HG03060 (cell line): ENCODE results near the gene ZNF316.
"Not testable (repeated sequence)": the region's sequence is repeated elsewhere in the genome, so short reads cannot be mapped to it uniquely, and the experiment has no call there.

Experiments
- ATAC-seq: cut with Tn5 transposase; IDR thresholded peaks from one replicate; pipeline ENCODE4 v1.9.1; 2021; ENCODE audit warnings: low read depth, moderate number of reproducible peaks; ENCODE audit not compliant: unreplicated experiment

ZNF316 gene

DNA sequence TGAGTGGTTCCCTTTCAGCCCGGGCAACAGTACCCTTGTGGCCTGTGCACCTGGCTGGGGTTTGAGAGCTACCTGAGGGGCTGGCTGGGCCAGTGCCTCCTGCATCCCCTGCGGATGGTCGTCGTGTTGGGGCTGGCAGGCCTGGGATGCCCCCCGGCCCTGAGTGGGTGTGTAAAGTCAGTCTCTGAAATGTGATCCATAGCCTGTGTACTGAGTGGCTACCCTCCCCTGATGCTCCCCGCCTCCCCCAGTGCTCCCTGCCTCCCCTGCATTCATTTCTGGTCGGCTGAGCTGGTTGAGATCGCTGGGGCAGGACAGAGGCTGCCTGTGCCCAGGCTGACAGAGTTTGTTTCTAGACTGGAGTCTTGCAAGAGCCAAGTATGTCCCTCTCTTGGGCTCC, 9.3 kb downstream of the ZNF316 start:
- ATAC-seq = no peak

DNA sequence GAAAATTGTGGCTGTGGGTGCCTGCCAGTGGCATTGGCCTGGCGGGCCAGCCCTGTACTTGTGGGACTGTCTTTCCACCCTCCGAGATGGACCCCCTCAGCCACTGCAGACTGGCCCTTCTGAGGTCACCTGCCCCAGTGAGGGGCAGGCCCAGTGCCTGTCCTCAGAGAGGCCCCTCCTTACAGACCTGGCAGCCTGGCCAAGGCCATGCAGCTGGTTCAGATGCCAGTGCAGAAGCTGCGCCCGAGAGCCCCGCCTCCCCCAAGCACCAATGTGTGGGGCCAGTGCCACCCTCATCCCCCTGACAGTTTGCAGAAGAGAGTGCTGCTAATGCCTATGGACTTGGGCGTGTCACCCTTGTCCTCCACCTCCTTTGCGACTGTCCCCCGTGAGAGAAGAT, 10.0 kb downstream of the ZNF316 start:
- ATAC-seq = no peak

DNA sequence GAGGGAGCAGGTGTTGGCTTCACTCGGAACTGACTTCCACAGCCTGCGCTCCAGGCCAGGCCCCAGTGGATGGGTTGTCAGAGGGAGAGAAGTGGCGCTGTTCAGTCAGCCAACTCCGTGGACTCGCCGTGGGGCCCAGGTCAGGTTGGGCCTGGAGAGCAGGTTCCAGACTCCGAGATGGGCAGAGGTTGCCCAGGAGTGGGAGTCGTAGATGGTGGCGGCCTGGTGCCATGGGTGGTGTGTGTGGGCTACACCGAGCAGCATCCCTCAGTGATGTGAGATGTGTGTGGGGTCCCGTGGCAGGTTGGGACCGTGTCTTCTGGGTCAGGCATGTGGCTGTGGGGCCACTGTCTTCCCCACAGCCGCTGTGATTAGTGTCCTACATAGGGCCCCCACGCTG, 10.4 kb downstream of the ZNF316 start:
- ATAC-seq = no peak

DNA sequence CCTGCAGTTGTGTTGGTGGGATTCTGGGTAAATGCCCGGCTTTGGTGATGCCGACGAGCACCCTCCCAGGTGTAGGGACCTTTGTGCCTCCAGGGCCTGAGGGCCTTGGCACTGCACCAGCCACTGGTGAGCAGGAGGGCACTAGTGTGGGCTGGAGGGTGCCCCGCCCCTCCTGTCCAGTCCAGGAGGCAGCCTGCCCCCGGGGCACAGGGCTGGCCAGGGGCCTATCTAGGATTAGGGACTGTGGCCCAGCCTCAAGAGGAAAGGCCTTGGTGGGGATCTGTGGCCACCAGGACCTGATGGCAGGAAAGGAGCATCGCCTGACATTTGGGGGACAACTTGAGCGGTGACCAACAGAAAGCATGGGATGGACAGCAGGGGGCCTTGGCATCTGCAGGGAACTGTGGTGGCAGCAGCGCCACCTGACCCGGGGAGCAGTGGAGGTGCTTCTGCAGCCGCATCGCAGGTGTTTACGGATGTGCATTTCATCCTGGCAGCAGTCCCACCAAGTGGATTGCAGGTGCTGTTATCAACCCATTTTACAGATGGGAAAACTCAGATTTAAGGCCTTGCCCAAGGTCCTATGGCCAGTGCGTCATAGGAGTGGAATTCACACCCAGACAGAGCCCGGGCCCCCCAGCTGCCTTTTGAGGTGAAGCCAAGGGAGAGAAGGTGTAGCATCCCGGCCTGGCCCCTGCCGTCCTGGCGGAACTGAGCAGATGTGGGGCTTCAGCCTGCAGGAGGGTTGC, 11.1 kb downstream of the ZNF316 start:
- no peak for ATAC-seq

DNA sequence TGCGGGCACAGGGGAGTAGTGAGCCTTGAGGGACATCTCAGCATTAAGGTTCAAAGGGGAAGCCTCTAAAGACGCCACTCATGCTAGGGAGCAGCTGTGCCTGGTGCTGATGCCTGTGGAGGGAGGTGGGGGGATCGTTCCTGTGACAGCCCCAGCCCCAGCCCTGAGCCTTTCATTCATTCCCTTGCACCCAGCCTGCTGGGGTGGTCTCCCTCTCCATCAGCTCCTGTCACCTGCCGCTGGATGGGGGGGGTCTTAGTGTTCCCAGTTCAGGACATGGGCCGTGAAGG, 11.6 kb downstream of the ZNF316 start:
- no peak for ATAC-seq

DNA sequence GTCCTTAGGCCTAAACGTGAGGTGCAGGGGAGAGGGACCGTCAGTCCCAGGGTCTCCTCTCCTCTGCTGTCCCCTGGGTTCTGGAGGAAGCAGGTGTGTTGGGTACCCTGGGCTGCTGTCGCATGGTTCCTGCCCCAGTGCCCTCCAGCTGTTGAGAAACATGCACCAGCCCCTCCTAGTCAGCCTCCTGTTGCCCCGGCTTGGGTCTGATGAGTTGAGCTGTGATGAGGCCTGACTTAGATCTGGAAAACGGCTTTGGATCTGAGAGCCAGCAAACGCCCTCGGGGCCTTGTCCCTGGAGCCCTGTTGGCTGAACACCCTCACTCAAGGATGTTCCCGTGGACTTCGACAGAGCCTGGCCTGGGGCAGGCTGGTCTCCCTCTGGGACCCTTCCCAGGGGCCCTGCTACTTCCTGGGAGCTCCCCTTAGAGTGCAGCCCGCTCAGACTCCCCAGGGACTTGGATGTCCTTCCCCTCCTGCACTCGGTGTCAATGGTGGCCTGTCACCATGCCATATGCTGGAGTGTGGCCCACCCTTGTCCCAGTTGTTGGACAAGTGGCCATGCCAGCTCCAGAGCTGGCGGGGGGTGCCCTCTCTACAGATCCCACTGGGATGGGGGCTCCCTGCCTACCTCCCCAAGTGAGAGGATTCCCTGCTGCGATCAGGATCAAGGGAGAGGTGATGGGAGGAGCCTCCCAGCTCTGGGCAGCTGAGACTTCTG, 12.3 kb downstream of the ZNF316 start:
- ATAC-seq = no peak

DNA sequence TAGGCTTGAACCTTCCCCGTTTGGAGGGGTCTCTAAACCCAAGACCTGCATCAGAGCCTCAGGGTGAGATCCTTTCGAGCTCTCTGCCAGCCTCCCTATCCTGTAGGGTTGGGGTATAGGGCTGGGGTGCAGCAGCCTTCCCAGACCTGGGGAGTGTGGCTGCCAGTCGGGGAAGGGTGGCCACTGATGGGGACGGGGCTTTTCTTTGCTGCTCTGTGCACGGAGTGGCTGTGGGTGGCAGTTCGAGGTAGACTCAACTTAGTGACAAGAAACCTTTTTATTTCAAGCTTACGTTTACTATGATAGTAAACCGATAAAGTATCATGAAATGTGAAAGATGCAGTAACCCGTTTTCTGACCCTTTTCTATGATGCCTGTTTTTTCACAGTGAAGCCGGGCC, 13.0 kb downstream of the ZNF316 start:
- no peak for ATAC-seq

DNA sequence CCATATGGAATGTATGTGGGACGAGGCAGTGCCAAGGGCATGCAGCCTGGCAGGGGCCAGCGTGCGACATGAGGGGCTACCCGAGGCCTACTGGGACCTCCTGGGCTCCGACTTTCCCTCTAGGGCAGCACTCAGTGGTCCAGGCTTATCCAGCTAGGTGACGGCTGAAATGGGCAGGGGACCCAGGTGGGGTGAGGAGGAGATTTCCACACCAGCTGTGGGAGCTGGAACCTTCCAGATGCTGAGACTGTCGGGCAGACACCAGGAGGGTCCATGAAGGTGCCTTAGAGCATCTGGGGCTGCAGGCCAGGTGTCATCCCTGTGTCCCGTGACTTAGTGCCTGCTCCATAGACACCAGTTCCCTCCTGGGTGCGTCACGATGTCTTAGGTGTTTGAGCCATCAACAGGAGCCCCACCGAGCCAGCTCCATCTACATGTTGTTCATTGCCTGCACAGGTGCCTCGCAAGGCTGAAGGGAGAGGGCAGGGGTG, 13.4 kb downstream of the ZNF316 start:
- ATAC-seq = no peak

DNA sequence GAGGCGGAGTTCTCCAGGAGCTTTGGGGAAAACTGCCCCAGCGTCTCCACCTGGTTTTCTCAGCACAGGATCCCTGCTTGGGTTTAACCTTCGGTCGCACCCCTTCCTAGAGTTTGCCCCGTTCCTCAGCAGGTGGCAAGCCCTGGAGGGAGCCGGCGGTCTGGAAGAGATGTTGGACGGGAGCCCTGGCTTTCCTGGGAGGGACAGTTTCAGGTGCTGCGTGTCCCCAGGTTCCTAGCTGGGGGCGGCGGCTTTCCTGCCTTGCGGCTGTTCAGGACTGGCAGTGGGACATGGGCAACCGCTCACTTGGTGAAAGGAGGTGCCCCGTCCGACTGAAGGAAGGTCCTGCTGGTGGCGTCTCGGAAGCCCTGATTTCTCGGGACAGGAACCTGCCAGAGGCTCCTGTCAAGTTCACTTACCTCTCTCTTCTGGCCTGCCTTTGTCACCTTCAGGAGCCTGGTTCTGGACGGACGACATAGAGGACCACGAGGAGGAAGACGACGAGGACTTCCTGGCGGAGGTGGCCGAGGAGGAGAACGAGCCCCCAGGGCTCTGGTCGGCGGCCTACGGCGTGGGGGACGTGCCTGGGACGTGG, 14.8 kb downstream of the ZNF316 start:
- ATAC-seq = no peak

DNA sequence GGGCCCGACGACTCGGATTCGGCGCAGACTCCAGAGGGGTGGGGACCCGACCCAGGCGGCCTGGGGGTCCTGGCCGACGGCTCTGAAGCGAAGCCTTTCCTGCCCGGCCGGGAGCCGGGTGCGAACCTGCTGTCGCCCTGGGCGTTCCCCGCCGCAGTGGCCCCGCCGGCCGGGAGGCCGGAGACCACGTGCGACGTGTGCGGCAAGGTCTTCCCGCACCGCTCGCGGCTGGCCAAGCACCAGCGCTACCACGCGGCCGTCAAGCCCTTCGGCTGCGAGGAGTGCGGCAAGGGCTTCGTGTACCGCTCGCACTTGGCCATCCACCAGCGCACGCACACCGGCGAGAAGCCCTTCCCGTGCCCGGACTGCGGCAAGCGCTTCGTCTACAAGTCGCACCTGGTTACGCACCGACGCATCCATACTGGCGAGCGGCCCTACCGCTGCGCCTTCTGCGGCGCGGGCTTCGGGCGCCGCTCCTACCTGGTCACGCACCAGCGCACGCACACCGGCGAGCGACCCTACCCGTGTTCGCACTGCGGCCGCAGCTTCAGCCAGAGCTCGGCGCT, 15.4 kb downstream of the ZNF316 start:
- no peak for ATAC-seq

DNA sequence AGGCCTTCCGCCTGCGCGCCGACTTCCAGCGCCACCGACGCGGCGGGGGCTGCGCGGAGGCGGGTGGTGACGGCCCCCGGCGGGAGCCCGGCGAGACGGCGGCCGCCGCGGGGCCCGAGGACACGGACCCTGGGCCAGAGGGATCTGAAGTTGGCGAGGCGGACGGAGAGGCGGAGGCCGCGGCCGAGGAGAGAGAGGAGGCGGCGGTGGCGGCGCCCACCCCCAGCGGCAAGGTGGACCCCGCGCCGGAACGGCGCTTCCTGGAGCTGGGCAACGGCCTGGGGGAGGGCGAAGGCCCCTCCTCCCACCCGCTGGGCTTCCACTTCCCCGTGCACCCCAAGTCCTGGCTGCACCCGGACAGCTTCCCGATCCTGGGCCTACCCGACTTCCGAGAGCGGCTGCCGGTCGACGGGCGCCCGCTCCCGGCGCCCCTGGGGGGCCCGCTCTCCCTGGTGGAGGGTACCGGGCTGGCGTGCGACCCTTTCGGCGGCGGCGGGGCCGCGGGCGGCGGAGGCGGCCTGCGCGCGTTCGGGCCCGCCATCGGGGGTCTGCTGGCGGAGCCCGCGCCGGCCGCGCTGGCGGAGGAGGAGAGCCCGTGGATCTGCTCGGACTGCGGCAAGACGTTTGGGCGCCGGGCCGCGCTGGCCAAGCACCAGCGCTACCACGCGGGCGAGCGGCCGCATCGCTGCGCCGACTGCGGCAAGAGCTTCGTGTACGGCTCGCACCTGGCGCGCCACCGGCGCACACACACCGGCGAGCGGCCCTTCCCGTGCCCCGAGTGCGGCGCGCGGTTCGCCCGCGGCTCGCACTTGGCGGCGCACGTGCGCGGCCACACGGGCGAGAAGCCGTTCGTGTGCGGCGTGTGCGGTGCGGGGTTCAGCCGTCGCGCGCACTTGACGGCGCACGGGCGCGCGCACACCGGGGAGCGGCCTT, 16.2 kb downstream of the ZNF316 start:
- ATAC-seq = no peak

DNA sequence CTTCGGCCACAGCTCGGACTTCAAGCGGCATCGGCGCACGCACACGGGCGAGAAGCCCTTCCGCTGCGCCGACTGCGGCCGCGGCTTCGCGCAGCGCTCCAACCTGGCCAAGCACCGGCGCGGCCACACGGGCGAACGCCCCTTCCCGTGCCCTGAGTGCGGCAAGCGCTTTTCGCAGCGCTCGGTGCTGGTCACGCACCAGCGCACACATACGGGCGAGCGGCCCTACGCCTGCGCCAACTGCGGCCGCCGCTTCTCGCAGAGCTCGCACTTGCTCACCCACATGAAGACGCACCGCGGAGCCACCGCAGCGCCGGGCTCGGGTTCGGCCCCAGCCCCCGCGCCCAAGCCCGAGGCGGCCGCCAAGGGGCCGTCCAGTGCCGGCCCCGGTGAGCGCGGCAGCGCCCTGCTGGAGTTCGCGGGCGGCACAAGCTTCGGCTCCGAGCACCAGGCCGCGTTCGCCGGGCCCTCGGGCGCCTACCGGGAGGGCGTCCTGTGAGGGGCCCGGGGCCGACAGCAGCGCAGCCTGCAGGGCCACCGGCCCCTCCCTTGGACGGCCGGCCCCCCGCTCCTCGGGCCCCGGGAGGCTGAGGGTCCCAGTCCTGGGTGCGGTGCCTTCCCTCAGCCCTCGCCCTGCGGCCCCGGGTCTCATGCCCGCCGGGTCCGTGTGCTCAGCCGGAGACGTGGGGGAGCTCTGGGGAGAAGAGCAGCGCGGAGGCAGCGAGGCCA, 17.2 kb downstream of the ZNF316 start:
- ATAC-seq = no peak

DNA sequence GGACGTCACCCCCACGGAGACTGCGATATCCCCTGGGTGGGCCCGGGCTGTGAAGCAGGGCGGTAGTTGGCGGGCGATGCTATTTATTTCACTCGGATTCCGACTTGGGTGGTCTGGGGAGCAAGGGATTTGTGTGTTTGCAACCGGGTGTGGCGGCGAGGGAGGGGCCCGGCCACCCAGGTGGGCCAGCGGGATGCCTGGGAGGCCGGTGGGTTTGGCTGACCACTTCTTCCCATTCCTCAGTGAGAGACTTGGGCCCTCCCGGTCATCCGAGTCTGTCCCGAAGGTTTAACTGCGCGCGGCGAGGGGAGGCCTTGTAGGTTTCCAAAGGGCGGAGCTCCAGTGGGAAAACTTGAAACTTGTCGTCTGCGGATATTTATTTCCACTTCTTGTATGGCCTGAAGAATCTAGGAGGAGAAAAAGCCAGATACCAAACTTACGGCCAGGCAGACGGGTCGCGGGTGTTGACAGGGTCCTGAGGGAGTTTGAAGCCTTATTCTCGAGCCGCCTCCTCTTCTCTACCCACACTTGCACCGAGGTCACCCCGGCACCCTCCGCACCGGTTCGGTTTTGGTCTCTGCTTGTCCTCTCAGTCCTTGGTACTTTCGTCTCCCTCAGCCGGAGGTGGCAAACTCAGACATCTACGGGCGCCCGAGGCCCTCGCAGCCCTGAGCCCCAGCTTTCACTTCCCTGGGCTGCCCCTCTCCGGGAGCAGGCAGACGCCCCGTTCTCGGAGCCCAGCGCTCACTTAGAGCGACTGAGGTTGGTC, 17.9 kb downstream of the ZNF316 start:
- no peak for ATAC-seq

DNA sequence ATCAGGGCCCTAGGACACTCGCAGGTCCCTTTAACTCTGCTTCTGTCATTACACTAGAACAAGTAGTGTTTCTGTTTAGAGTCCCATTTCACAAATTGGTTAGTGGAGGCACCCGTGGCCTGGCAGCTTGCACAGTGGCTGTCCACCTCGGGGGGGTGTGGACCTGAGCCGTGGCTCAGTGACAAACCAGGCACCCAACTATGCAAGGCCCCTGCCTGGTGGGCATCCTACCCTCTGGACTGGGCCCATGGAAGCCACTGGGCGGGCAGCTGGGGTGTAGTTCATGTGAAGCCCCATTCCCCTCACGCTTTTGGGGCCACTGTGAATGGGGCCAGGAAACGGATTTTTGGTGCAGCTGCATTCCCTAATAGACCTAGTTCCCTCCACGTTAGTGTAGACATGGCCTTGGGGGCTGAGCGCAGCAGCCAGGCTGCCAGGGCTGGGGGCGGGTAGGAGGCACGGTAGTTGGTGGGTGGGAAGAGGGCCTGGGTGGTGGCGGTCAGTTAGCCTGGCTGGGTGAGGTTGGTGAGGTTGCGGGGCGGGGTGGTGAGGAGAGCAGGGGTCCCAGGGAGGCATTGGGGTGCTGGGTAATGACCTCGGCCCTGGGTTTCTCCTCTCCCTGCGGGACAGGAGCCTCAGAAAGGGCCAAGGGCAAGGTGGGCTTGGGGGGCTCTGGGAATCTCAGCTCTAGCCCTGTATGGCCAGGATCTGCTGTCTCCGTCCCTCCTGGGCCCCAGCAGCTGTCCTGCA, 18.7 kb downstream of the ZNF316 start:
- no peak for ATAC-seq

DNA sequence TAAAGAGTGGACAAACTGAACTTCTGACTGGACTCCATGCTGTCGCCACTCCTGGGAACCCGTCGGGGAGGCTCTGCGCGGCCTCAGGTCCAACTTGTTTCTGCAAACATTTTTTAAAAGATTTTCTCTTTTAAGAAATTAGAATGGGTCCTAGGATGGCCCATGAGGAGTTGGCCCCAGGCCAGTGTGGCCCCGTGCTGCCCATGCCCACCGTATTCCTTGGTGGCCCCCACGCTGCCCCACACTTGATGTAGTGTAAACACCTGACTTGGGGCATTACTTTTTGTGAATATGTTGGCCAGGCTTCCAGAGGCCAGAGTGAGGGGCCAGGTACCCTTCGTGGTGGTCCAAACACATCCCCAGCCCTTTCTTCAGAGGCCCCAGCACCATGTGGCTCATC, 19.3 kb downstream of the ZNF316 start:
- no peak for ATAC-seq

DNA sequence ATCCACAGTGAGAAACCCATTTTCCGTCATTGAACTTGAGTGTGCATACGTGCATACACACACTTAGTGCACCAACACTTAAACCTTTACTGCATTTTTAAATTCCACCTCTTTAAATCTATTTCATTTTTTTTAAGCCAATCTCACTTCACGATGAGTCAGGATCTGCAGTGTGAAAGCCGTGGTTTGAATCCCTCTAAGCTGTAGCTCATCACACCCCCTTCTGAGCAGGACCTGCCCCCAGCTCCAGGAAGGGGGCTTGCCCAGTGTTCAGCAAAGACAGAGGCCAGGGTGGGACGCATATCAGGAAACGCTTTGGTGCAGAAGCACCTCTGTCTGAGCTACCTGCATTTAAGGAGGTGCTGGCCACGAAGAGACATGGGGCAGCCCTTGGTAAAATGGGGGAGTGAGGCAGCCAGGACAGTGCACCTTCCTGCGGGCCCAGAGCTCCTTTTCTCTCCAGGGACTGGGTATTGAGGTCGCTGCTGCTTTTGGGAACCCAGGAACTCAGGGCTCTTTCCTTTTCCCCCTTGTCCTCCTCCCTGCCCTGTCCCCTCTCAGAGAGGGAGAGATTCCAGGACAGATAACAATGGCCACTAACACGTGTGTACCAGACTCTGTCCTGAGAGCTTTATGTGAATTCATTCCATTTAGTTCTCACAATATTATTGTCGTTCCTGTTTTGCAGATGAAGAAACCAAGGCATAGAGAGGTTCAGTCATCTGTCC, 21.7 kb downstream of the ZNF316 start:
- no peak for ATAC-seq

DNA sequence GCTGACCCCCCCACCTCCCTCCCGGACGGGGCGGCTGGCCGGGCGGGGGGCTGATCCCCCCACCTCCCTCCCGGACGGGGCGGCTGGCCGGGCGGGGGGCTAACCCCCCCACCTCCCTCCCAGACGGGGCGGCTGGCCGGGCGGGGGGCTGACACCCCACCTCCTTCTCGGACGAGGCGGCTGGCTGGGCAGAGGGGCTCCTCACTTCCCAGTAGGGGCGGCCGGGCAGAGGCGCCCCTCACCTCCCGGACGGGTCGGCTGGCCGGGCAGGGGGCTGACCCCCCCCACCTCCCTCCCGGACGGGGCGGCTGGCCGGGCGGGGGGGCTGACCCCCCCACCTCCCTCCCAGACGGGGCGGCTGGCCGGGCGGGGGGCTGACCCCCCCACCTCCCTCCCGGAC, 33.7 kb downstream of the ZNF316 start:
- not testable (repeated sequence) for ATAC-seq
